ENCODE results near the gene UBE2J1.
A peak's percentile ranks its signal among the peaks of the same experiment; 100 is the strongest.

- TF ChIP-seq, protein P1, sequence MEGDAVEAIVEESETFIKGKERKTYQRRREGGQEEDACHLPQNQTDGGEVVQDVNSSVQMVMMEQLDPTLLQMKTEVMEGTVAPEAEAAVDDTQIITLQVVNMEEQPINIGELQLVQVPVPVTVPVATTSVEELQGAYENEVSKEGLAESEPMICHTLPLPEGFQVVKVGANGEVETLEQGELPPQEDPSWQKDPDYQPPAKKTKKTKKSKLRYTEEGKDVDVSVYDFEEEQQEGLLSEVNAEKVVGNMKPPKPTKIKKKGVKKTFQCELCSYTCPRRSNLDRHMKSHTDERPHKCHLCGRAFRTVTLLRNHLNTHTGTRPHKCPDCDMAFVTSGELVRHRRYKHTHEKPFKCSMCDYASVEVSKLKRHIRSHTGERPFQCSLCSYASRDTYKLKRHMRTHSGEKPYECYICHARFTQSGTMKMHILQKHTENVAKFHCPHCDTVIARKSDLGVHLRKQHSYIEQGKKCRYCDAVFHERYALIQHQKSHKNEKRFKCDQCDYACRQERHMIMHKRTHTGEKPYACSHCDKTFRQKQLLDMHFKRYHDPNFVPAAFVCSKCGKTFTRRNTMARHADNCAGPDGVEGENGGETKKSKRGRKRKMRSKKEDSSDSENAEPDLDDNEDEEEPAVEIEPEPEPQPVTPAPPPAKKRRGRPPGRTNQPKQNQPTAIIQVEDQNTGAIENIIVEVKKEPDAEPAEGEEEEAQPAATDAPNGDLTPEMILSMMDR (optimal IDR thresholded peaks at IDR 0.05 in 1 of 3, IDR thresholded peaks at IDR 0.05 in 1 of 3, conservative IDR thresholded peaks at IDR 0.05 in 1 of 3; ENCODE audit: extremely low read depth in 1 of 3, insufficient read depth in 2 of 3, low read length in 3 of 3), result peak; percentile 92 to 99 (median 98)
- TF ChIP-seq EZH2 (IDR thresholded peaks at IDR 0.05; ENCODE audit: low read length), result no peak
Measured at GRCh38 chr6:89371849-89372505, 19.5 kb upstream of the UBE2J1 start.
